ENCODE data around the gene KIF13A.

Gene KIF13A

DNA sequence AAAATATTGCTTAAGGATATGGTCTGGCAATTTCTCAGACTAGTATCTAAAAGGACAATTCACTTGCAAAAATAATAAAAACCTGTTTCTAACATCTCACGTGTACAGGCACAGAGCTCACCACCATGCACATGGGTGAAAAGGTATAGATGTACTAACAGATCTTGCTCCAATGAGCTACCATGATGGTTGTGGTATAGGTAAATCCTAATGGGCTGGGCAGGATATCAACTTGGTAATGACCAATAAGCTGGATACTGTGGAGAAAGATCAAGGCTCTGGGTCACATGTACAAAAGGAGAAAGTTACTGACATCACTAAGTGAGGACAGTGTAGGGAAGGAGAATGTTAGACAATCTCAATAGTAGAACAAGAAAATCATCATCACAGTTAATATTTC is 169.7 kb downstream of the KIF13A start:
- Histone ChIP-seq H4K20me1 (ENCODE audit: insufficient read depth, low read length) (no peaks in the 10 kb centered on the region), H3K4me1 (ENCODE audit: low read length) (no peaks in the 10 kb centered on the region), H3K27me3 (ENCODE audit: low read depth, low read length) (no peaks in the 10 kb centered on the region), H3K36me3 (replicated peaks; ENCODE audit: low read depth, low read length) (no peaks in the 10 kb centered on the region), H3K79me2 (ENCODE audit: low read length) (no peaks in the 10 kb centered on the region), H3K4me3 (ENCODE audit: low read length) (no peak overlapping the region), H3K9me3 (ENCODE audit: insufficient read depth, low read length) (no peaks in the 10 kb centered on the region), H3K4me2 (ENCODE audit: low read length) (no peak overlapping the region), H2AFZ (ENCODE audit: low read depth, low read length) (no peak overlapping the region), H3K27ac (ENCODE audit: low read length) (no peak overlapping the region), H3K9ac (ENCODE audit: low read length) (no peak overlapping the region)
- TF ChIP-seq CTCF (IDR thresholded peaks at IDR 0.05; ENCODE audit: low read depth, low read length) (no peak), EZH2phosphoT487 (IDR thresholded peaks at IDR 0.05; ENCODE audit: low read depth) (no peak)

DNA sequence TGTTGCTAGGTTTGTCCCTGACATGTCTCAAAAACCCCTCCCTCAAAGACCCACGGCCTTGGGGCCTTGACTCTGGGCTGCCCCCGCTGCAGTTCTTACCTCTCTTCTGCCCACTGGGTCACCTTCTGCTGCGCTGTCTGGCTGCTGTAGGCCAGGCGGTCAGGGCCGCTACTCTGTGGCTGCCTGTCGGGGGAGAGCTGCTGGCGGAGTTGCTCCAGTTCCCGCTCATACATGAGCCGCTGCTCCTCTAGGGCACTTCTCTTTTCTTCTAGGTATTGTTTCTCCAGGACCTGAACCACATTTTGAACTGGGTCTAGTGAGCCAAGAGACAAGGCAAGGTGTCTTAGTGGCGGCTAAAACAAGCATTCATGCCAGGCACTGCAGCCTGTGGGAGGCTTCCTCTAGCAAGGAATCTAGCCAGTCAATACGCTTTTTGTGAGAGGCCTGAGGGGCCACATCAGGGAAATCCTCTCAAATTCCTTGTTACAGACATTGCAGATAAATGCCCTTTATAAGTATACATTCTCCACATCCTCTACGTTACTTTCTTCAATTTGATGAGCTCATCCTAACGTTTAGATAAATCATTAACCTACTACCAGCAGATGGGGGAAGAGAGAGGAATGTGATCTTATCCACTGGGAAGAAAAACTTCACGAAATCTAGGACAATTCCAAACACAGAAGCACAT is 170.4 kb downstream of the KIF13A start:
- no peaks in the 10 kb centered on the region for H3K79me2 ChIP-seq (ENCODE audit: low read length)
- TF ChIP-seq EZH2phosphoT487 (IDR thresholded peaks at IDR 0.05; ENCODE audit: low read depth) (no peak), CTCF (IDR thresholded peaks at IDR 0.05; ENCODE audit: low read depth, low read length) (no peak)
- no peaks in the 10 kb centered on the region for H3K4me1 ChIP-seq (ENCODE audit: low read length)
- no peak overlapping the region for H3K9ac ChIP-seq (ENCODE audit: low read length)
- no peaks in the 10 kb centered on the region for H3K9me3 ChIP-seq (ENCODE audit: insufficient read depth, low read length)
- no peaks in the 10 kb centered on the region for H3K36me3 ChIP-seq (replicated peaks; ENCODE audit: low read depth, low read length)
- no peaks in the 10 kb centered on the region for H3K27me3 ChIP-seq (ENCODE audit: low read depth, low read length)
- H3K4me3 ChIP-seq (ENCODE audit: low read length): no peak overlapping the region
- no peaks in the 10 kb centered on the region for H4K20me1 ChIP-seq (ENCODE audit: insufficient read depth, low read length)
- no peak overlapping the region for H3K27ac ChIP-seq (ENCODE audit: low read length)
- no peak overlapping the region for H3K4me2 ChIP-seq (ENCODE audit: low read length)
- H2AFZ ChIP-seq (ENCODE audit: low read depth, low read length): no peak overlapping the region

- H3K4me3 ChIP-seq (ENCODE audit: low read length): no peak overlapping the region
- TF ChIP-seq EZH2phosphoT487 (IDR thresholded peaks at IDR 0.05; ENCODE audit: low read depth): no peak
- TF ChIP-seq CTCF (IDR thresholded peaks at IDR 0.05; ENCODE audit: low read depth, low read length): no peak
- H2AFZ ChIP-seq (ENCODE audit: low read depth, low read length): no peak overlapping the region
- H4K20me1 ChIP-seq (ENCODE audit: insufficient read depth, low read length): no peaks in the 10 kb centered on the region
- H3K27me3 ChIP-seq (ENCODE audit: low read depth, low read length): no peaks in the 10 kb centered on the region
- H3K9me3 ChIP-seq (ENCODE audit: insufficient read depth, low read length): no peaks in the 10 kb centered on the region
- no peak overlapping the region for H3K9ac ChIP-seq (ENCODE audit: low read length)
- no peak overlapping the region for H3K27ac ChIP-seq (ENCODE audit: low read length)
- H3K4me2 ChIP-seq (ENCODE audit: low read length): no peak overlapping the region
- H3K36me3 ChIP-seq (replicated peaks; ENCODE audit: low read depth, low read length): no peaks in the 10 kb centered on the region
- no peaks in the 10 kb centered on the region for H3K79me2 ChIP-seq (ENCODE audit: low read length)
- H3K4me1 ChIP-seq (ENCODE audit: low read length): no peaks in the 10 kb centered on the region
Measured at GRCh38 chr6:17813542-17813941, 173.9 kb downstream of the KIF13A start.

DNA sequence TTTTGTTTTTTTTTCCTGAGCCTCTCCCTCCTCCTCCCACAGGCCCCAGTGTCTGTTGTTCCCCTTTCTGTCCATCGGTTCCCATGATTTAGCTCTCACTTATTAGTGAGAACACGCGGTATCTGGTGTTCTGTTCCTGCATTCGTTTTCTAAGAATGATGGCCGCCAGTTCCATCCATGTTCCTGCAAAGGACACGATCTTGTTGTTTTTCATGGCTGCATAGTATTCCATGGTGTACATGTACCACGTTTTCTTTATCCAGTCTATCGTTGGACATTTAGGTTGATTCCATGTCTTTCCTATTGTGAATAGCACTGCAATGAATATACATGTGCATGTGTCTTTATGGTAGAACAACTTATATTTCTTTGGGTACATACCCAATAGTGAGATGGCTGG is 175.1 kb downstream of the KIF13A start:
- no peaks in the 10 kb centered on the region for H3K36me3 ChIP-seq (replicated peaks; ENCODE audit: low read depth, low read length)
- H3K9ac ChIP-seq (ENCODE audit: low read length): no peak overlapping the region
- H3K27me3 ChIP-seq (ENCODE audit: low read depth, low read length): no peaks in the 10 kb centered on the region
- TF ChIP-seq CTCF (IDR thresholded peaks at IDR 0.05; ENCODE audit: low read depth, low read length) (no peak), EZH2phosphoT487 (IDR thresholded peaks at IDR 0.05; ENCODE audit: low read depth) (no peak)
- no peaks in the 10 kb centered on the region for H3K4me1 ChIP-seq (ENCODE audit: low read length)
- H3K27ac ChIP-seq (ENCODE audit: low read length): no peak overlapping the region
- no peak overlapping the region for H3K4me2 ChIP-seq (ENCODE audit: low read length)
- no peaks in the 10 kb centered on the region for H4K20me1 ChIP-seq (ENCODE audit: insufficient read depth, low read length)
- no peaks in the 10 kb centered on the region for H3K79me2 ChIP-seq (ENCODE audit: low read length)
- H3K9me3 ChIP-seq (ENCODE audit: insufficient read depth, low read length): no peaks in the 10 kb centered on the region
- H2AFZ ChIP-seq (ENCODE audit: low read depth, low read length): no peak overlapping the region
- H3K4me3 ChIP-seq (ENCODE audit: low read length): no peak overlapping the region
